Skin of body (tissue), 2 donors: ENCODE results near the gene AZU1. TPM values are rescaled to one million over a fixed set of nuclear protein-coding genes. Genes with fewer than 3 reads are reported as not detected.
"Not testable (repeated sequence)": the region's sequence is repeated elsewhere in the genome, so short reads cannot be mapped to it uniquely, and the experiment has no call there.

Source experiments
- DNase-seq: peaks from one replicate; lab custom pipeline; 2025; lab: John Stamatoyannopoulos, UW
- total RNA-seq: library from RNA; depleted of rRNA; stranded (reverse); fragments of >200 nt; gene quantifications from one replicate; pipeline ENCODE4 v1.2.3, GENCODE V29; 2014

Gene AZU1
- total RNA-seq, 1 donor from 2014 or later: 12.8 TPM

DNA sequence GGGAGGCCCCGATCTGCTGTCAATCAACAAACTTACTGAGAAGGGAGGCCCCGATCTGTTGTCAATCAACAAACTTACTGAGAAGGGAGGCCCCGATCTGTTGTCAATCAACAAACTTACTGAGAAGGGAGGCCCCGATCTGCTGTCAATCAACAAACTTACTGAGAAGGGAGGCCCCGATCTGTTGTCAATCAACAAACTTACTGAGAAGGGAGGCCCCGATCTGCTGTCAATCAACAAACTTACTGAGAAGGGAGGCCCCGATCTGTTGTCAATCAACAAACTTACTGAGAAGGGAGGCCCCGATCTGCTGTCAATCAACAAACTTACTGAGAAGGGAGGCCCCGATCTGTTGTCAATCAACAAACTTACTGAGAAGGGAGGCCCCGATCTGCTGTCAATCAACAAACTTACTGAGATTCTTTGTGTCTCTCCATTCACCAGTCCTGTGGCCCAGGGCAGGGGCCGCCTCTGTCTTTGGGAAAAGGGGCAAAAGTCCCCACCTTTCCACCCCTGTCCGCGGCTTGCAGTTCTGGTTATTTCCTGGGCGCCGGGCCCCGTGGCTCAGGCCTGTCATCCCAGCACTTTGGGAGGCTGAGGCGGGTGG, 26.1 kb downstream of the AZU1 start:
- DNase-seq: not testable (repeated sequence)

DNA sequence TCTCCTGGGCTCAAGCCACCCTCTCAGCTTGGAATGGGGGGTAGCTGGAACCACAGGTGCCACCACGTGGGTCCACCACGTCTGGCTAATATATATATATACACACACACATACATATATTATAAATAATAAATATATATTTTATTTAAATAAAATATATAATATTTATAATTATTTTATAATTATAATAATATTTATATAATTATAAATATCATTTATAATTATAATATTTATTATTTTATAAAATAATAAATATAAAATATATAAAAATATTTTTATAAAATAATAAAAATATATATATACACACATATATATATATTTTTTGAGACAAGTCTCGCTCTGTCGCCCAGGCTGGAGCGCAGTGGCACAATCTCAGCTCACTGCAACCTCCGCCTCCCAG, 26.9 kb downstream of the AZU1 start:
- DNase-seq: no peak

DNA sequence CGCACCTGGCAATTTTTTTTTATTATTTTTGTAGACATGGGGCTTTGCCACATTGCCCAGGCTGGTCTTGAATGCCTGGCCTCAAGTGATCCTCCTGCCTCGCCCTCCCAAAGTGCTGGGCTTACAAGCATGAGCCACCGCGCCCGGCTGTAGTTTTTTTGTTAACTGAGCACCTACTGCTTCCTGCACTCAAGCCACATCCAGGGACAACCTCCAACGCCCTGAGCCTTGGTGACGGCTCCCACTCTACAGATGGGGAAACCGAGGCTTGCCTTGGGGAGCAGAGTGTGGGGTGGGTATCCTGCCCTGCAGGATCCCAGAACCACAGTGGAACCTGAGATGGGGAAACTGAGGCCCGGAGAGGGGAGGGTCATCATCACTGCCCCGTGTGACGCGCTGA, 27.5 kb downstream of the AZU1 start:
- no peak for DNase-seq

DNA sequence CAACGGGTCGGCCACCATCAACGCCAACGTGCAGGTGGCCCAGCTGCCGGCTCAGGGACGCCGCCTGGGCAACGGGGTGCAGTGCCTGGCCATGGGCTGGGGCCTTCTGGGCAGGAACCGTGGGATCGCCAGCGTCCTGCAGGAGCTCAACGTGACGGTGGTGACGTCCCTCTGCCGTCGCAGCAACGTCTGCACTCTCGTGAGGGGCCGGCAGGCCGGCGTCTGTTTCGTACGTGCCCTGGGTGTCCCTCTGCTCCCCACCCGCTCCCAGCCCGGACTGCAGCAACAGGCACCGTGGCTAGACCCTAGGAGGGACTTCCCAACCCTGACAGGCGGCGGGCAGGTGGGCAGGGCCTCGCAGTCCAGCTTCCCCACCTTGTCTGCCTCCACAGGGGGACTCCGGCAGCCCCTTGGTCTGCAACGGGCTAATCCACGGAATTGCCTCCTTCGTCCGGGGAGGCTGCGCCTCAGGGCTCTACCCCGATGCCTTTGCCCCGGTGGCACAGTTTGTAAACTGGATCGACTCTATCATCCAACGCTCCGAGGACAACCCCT, 28.0 kb downstream of the AZU1 start:
- DNase-seq: no peak

DNA sequence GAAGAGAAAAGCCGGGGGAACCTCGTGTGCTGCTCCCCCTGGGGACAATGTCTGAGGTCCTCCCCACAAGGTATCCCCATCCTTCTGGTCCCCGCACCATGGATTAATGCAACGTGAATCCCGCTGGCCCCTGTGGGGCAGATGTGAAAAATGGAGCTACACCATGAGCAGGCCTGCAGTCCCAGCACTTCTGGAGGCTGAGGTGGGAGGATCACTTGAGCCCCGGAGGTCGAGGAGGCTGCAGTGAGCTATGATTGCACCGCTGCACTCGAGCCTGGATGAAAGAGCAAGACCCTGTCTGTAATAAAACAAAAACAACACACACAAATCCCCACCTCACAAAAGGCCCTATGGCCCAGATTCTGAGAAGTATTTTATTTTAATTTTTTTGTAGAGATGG, 30.6 kb downstream of the AZU1 start:
- DNase-seq: no peak

DNA sequence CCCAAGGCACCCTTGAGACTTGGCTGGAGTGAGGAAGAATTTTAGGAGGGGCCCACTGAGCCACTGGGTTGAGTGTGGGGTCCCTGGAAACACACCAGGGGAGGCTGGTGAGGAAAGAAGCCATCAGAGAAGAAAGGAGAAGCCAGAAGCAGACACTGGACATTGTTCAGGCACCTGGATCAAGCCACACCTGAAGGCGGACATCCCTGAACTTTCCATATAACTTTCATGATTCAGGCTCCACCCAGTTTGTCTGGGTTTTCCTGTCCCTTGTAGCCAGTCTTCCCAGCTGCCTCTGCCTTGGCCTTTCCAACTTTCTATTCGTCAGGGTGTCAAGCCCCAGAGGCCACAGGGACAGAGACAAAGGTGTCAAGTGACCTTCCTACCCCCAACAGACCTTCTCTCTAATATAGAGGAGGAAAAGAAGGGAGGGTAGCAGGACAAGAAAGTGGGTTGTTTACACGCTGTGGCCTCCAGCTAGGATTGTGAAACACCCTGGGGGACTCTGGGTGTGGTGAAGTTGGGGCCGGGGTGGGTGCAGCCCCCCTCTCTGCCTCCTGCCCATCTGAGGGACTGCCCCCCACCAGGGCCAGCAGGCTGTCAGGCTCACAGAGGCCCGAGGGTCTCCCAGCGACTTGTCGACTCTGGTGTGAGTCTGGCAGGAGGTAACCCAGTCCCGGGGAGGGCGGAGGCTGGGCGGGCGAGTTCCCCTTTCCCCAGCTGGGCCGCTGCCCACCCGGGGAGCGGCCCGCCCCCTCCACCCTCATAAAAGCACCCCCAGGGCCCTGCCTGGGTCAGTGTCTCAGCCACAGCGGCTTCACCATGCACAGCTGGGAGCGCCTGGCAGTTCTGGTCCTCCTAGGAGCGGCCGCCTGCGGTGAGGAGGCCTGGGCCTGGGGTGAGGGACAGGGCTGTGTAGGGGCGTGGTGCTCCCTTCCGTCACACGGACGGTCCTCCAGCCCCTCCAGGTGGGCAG, 31.5 kb downstream of the AZU1 start, which contains the start of gene CFD:
TSS of gene CFD (plus strand) at position 797 of the 976 bp plus-strand sequence. CDS start at position 823, 26 bp downstream.
- no peak for DNase-seq

DNA sequence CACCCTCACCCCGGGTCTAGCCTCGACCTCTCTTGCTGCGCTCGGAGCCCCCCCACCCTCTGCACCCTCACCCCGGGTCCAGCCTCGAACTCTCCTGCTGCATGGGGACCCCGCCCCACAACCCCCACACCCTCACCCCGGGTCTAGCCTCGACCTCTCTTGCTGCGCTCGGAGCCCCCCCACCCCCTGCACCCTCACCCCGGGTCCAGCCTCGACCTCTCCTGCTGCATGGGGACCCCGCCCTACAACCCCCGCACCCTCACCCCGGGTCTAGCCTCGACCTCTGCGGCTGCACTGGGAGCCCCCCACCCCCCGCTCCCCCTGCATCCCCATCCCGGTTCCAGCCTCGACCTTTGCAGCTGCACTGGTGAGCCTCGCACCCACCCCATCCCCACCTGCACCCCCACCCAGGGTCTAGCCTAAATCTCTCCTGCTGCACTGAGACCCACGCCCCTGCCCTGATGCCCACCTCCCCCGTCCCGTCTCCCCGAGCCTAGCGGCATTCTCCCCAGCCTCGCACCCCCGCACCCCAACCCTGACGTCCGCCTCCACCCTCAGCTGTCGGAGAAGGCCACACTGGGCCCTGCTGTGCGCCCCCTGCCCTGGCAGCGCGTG, 33.6 kb downstream of the AZU1 start:
- DNase-seq: no peak

DNA sequence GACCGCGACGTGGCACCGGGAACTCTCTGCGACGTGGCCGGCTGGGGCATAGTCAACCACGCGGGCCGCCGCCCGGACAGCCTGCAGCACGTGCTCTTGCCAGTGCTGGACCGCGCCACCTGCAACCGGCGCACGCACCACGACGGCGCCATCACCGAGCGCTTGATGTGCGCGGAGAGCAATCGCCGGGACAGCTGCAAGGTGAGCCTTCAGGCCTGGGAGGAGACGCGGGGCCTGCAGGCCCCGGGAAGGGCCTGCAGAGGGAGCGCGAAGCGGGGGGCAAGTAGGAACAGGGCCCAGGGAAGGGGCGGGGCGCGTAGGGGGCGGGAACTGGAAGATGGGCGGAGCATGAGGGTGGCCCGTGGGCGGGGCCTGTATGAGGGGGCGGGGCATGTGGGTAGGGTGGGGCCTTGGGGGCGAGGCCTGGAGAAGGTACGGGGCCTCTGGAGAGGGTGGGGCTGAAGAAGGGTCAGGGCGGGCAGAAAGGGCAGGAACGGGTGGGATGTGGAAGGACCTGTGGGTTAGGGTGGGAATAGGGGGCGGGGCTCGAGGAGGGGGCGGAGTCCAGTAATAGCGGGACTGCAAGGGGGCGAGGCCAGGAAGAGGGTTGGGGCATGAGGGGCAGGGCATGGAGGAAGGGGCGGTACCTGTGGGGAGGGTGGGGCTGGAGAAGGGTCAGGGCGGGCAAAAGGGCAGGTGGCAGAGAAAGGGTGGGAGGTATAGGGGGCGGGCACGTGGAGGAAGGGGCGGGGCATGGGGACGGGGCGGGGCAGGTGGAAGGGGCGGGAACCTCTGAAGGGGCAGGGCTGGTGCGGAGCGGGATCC, 34.3 kb downstream of the AZU1 start:
- DNase-seq: no peak

DNA sequence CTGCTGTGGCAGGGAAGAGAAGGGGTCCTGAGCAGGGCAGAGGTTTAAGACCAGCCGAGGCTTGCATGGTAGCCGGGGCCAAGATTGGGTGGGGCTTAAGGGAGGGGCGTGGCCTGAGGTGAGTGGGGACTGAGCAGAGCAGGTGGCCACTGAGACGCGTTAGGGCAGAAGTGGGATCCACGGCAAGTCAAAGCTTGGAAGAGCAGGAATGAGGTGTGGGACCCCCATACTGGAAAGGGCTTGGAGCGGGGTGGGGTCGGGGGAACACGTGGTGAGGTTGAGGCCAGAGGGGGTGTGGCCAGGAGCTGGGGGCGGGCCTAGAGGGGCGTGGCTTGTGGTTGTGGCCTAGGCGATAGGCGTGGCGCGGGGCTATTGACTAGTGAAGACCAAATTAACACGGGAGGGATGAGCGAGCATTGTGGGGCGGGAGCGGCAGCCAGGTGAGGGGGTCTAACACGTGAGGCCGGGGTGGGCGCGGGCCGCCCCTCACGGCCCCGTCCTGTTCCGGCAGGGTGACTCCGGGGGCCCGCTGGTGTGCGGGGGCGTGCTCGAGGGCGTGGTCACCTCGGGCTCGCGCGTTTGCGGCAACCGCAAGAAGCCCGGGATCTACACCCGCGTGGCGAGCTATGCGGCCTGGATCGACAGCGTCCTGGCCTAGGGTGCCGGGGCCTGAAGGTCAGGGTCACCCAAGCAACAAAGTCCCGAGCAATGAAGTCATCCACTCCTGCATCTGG, 35.1 kb downstream of the AZU1 start:
- DNase-seq: no peak

DNA sequence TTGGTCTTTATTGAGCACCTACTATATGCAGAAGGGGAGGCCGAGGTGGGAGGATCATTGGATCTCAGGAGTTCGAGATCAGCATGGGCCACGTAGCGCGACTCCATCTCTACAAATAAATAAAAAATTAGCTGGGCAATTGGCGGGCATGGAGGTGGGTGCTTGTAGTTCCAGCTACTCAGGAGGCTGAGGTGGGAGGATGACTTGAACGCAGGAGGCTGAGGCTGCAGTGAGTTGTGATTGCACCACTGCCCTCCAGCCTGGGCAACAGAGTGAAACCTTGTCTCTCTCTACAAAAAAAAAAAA, 35.6 kb downstream of the AZU1 start:
- DNase-seq: no peak

DNA sequence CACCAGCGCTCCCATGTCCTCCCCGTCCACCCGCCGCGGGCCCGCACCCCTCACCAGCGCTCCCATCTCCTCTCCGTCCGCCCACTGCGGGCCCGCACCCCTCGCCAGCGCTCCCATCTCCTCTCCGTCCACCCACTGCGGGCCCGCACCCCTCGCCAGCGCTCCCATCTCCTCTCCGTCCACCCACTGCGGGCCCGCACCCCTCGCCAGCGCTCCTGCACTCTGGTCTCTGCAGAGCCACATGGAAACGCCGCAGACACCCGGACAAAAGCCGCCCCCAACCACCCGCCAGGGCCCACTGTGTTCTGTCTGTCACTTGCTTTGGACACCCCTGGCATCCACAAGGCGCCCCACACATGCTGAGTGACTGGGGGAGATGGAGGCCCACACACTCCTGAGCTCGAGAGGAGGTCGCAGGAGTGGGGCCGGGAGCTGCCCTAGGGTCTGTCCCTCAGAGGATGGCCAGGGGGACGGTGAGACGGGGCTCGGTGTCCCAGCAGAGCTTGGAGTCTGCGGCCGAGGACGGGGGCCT, 39.2 kb downstream of the AZU1 start:
- no peak for DNase-seq

DNA sequence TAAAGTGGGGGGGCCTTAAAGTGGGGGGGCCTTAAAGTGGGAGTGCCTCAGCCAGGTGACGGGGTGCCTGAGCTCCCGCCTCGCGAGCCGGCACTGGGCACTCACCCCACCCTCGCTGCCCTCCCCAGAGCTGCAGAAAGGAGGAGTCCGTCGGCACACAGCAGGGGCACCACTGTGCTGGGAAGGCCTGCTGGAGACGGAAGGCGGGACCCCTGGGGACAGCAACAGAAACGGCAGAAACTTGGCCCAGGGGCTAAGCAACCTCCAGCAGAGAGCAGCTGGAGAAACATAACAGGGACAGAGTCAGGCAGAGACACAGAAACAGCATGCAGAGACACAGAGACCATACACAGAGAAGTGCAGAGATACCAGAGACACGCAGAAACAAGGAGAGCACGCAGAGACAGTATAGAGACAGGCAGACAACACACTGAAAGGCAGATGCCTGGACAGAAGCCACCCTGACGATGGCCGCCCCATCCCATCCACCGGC, 39.7 kb downstream of the AZU1 start:
- DNase-seq: no peak

DNA sequence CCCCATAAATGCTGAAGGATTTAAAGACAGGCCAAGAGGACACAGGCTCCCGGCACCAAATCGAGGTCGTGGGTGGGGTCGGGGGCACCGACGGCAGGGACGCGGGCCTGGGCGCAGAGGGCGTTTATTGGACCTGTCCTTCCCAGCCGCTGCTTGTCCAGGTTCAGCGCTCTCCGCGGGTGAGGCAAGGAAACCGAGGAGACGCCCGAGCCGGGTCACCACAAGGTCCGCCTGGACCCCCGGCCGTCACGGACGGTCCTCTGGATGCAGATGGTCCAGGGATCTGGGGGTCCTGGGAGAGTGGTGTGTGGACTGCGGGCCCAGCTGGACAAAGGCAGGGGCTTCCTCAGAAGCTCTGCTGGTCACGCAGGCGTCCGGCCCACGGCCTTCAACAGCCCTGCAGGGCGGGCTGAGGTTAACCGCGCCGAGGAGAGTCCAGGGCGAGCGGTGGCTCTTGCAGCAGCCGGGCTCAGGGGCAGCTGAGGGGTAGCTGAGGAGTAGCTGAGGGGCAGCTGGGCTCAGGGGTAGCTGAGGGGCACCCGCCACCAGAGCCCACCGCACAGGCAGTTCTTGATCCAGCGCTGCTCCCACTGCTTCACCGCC, 40.3 kb downstream of the AZU1 start:
- DNase-seq: no peak

DNA sequence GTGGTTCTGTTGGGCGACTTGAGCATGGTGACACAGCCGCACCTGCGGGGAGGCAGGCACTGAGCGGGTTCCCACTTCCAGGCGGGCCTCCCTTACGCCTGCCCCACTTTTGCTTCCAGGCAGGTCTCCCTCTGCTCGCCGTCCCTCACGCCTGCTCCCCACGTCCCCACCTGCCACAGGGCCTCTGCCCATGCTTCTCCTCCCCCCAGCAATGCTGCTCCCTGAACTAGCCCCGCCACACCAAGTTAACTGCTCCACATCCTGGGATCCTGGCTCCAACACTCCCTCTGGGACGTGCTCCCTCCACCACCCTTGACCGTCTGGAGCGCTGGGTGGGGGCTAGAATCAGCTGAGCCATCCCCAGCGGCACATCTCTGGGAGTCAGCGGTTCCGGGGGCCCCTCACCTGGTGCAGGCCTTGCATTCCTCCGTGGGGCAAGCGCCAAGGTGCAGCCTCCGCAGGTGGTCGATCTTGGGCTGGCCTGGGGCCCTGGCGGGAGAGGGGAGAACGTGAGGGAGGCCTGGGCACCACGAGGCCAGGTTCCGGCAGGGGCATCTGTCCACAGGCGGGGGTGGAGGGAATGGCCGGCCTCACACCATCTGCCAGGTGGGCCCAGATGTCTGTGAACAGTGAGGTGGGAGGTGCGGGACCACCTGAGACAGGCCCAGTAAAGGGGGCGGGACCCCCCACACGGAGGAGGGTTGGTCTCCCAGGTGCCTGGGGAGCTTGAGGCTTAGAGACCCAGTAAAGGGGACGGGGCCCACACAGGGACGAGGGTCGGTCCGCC, 41.0 kb downstream of the AZU1 start:
- DNase-seq: no peak

DNA sequence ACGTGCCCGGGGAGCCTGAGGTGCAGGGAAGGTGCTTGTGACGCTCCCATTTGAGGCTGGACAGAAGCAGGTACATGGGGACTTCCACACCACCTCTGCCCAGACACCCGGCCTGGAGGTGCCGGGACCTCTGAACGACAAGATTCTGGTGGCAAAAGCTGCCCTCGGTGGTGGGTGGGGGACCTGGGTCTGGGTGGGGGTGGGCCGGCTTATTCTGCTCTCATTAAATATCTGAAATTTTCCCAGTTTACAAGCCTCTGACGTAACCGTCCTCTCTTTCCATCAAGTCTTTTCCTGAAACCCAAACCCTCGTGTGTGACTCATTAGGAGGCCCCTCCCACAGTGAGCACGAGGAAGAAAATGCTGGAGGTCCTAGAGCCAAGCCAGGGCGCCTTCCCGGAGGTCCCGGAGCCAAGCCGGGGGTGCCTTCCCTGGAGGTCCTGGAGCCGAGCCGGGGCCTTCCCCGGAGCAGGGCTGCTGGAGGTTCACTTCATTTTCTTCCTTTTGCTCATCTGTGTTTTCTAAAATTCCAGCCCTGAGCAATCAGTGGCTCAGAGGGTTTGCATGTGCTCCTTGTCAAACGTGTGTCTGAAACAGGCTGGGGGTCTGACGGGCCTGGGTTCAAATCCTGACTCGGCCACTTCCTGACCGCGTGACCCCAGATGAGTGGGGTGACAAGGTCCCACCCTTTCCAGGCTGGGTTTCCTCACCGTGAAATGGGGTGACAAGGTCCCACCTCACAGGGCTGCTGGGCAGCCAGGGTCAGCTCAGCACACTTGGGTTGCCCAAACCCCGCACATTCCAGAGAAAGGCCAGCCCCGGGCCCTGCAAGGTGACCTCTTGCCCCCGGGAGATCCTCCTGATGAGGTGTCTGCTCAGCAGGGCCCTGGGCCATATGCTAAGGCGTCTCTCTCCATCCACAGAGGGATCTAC, 41.9 kb downstream of the AZU1 start:
- DNase-seq: no peak

DNA sequence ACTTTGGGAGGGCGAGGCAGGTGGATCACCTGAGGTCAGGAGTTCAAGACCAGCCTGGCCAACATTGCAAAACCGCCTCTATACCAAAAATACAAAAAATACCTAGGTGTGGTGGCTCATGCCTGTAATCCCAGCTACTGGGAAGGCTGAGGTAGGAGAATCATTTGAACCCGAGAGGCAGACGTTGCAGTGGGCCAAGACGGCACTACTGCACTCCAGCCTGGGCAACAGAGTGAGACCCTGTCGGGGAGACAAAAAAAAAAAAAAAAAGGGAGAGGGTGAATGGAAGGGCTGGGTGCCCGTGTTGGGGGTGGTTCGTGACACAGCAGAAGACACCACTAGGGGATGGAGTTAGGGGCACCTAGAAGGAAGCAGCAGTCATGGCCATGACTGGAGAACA, 42.7 kb downstream of the AZU1 start:
- no peak for DNase-seq

DNA sequence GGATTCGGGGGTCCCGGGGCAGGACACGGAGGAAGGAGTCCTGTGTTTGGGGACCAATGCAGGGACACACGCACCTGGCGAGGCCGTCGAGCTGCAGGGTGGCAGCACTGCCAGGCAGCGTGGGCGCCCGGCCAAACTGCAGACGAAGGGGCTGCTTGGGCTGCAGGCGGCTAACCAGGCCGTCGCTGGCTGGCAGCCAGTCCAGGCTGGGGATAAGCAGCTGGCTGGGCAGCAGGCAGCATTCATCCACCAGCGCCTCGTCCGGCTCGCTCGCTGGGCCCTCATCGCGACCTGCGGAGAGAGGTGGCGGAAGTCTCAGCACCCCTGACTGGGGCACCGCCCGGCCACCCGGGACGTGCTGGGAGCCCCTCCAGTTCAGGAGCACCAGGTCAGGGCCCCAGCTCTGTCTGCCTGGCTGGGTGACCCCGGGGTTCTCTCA, 43.3 kb downstream of the AZU1 start:
- DNase-seq: no peak
